D721Med (cell line): ENCODE data around the gene NPTN.

Experiments
- DNase-seq: peaks from one replicate; pipeline ENCODE4 v3.0.0; 2011; ENCODE audit warnings: low spot score; ENCODE audit not compliant: insufficient read length
- FAIRE-seq: peaks from 2 replicates; lab custom pipeline; 2011; peaks lifted over from hg19 to GRCh38; lab: Jason Lieb, UNC
- CTCF ChIP-seq: IDR thresholded peaks from 2 replicates; pipeline ENCODE4 v1.5.1; 2012; ENCODE audit warnings: mild to moderate bottlenecking, control low read depth; ENCODE audit not compliant: insufficient read depth; ENCODE audit errors: missing control alignments

NPTN gene

GRCh38 chr15:73596174-73596573, 37.0 kb downstream of the NPTN start:
- no peak for FAIRE-seq
- DNase-seq: no peak

GRCh38 chr15:73594109-73594508, 39.1 kb downstream of the NPTN start:
- FAIRE-seq: no peak
- DNase-seq: no peak
- TF ChIP-seq CTCF: no peak

More at GRCh38 chr15:73596174-73596573, 37.0 kb downstream of the NPTN start:
- no peak for TF ChIP-seq CTCF

- no peak for TF ChIP-seq CTCF
- DNase-seq: no peak
- no peak for FAIRE-seq
Observed at GRCh38 chr15:73593304-73594074, 39.7 kb downstream of the NPTN start.

- FAIRE-seq (no peak), DNase-seq (no peak)
- no peak for TF ChIP-seq CTCF
Observed at GRCh38 chr15:73590263-73590662, 42.9 kb downstream of the NPTN start.

GRCh38 chr15:73589766-73590165, 43.4 kb downstream of the NPTN start:
- TF ChIP-seq CTCF: no peak
- DNase-seq (no peak), FAIRE-seq (no peak)

- TF ChIP-seq CTCF: no peak
- DNase-seq: no peak
- FAIRE-seq: no peak
Observed at GRCh38 chr15:73585871-73586654, 47.1 kb downstream of the NPTN start.
